ENCODE data around the gene CEL.
"Not testable (repeated sequence)": the region's sequence is repeated elsewhere in the genome, so short reads cannot be mapped to it uniquely, and the experiment has no call there.

Gene CEL

GRCh38 chr9:133048595-133048994, 13.2 kb upstream of the CEL start:
- DNase-seq = peak; percentile 35

GRCh38 chr9:133049043-133049442, 12.7 kb upstream of the CEL start:
- no peak for DNase-seq

- DNase-seq = no peak
Observed at GRCh38 chr9:133050142-133050541, 11.6 kb upstream of the CEL start.

GRCh38 chr9:133050781-133051180, 11.0 kb upstream of the CEL start:
- no peak for DNase-seq

- no peak for DNase-seq
Observed at GRCh38 chr9:133051281-133051900, 10.4 kb upstream of the CEL start.

GRCh38 chr9:133051966-133052539, 9.7 kb upstream of the CEL start:
- no peak for DNase-seq

GRCh38 chr9:133054194-133054890, 7.4 kb upstream of the CEL start:
- no peak for DNase-seq

GRCh38 chr9:133054966-133055365, 6.8 kb upstream of the CEL start:
- DNase-seq = no peak

- DNase-seq = no peak
Observed at GRCh38 chr9:133055788-133056420, 5.9 kb upstream of the CEL start.

GRCh38 chr9:133056533-133056932, 5.2 kb upstream of the CEL start:
- no peak for DNase-seq

- no peak for DNase-seq
Observed at GRCh38 chr9:133057006-133057405, 4.8 kb upstream of the CEL start.

GRCh38 chr9:133057553-133057952, 4.2 kb upstream of the CEL start:
- DNase-seq = no peak

GRCh38 chr9:133058071-133058470, 3.7 kb upstream of the CEL start:
- DNase-seq = no peak

- DNase-seq = no peak
Observed at GRCh38 chr9:133058550-133059320, 3.0 kb upstream of the CEL start.

- no peak for DNase-seq
Observed at GRCh38 chr9:133059623-133060022, 2.2 kb upstream of the CEL start.

GRCh38 chr9:133060417-133060841, 1.4 kb upstream of the CEL start:
- no peak for DNase-seq

- DNase-seq = peak; percentile 30
Observed at GRCh38 chr9:133061019-133061763, 590 bp upstream of the CEL start.

GRCh38 chr9:133062569-133062968, 788 bp downstream of the CEL start:
- not testable (repeated sequence) for DNase-seq

GRCh38 chr9:133063159-133063499, 1.3 kb downstream of the CEL start:
- no peak for DNase-seq

GRCh38 chr9:133063500-133064231, 1.9 kb downstream of the CEL start:
- DNase-seq = no peak

GRCh38 chr9:133064241-133065069, 2.7 kb downstream of the CEL start:
- no peak for DNase-seq
